B cell (primary cell): Measurements from ENCODE around the gene KCNJ6. TPM values are rescaled to one million over a fixed set of nuclear protein-coding genes. Genes with fewer than 3 reads are reported as not detected.

Experiments used
- ATAC-seq: fragments of 200-7000 bp; cut with Tn5 transposase; one replicate; pipeline ENCODE4 v1.10.0; 2021; ENCODE audit warnings: low read depth, mild to moderate bottlenecking, moderate number of reproducible peaks, moderate library complexity
- CTCF ChIA-PET: fragments of 350-600 bp; sonication (Branson Sonifier 250); formaldehyde crosslinking; loops from one replicate; lab custom pipeline; 2021; ENCODE audit warnings: antibody characterized with exemption, inconsistent platforms; lab: Charles Lee
- POLR2A ChIA-PET: fragments of 350-600 bp; sonication (Branson Sonifier 250); formaldehyde crosslinking; loops from one replicate; lab custom pipeline; 2021; ENCODE audit warnings: antibody characterized with exemption; lab: Charles Lee
- DNase-seq: peaks from one replicate; pipeline ENCODE4 v3.0.0; 2013
- H2AFZ ChIP-seq: 2 replicates; pipeline ENCODE4 v1.6.1; 2012; ENCODE audit warnings: mild to moderate bottlenecking, low read depth, low read length; ENCODE audit not compliant: insufficient read depth, poor library complexity, severe bottlenecking
- H3K27ac ChIP-seq, 2 donors: 1 replicate in 1 of 2; 2 replicates in 1 of 2; pipeline ENCODE4 v1.5.1; 2012 to 2013; ENCODE audit warnings: low read length in 2 of 2, mild to moderate bottlenecking in 2 of 2, moderate library complexity in 1 of 2
- H3K27me3 ChIP-seq, 4 experiments: fragments of 200-600 bp in 1 of 4; sonication (generic) in 1 of 4; replicated peaks in 1 of 4; 1 replicate in 2 of 4; 2 replicates in 2 of 4; pipeline versions ENCODE4 v1.6.1 to v1.7.0; 2013 to 2016; ENCODE audit warnings: low read length in 3 of 4, mild to moderate bottlenecking in 2 of 4, mixed read lengths in 1 of 4, moderate library complexity in 1 of 4; ENCODE audit not compliant: insufficient read depth in 4 of 4, control insufficient read depth in 3 of 4; ENCODE audit errors: control extremely low read depth in 1 of 4
- H3K36me3 ChIP-seq, 2 experiments: replicated peaks in 1 of 2; 1 replicate in 1 of 2; 2 replicates in 1 of 2; pipeline versions ENCODE4 v1.6.1 to v1.7.1; 2013; ENCODE audit warnings: low read length in 1 of 2; ENCODE audit not compliant: insufficient read depth in 2 of 2, control insufficient read depth in 1 of 2; ENCODE audit errors: control extremely low read depth in 1 of 2, extremely low read depth in 1 of 2
- H3K4me1 ChIP-seq, 2 donors: fragments of 200-600 bp in 1 of 2; sonication (generic) in 1 of 2; 1 replicate in 1 of 2; 2 replicates in 1 of 2; pipeline versions ENCODE4 v1.5.1 to v1.6.1; 2013 to 2017; ENCODE audit warnings: low read length in 2 of 2; ENCODE audit not compliant: control insufficient read depth in 2 of 2, insufficient read depth in 2 of 2
- H3K4me2 ChIP-seq: replicated peaks from 2 replicates; pipeline ENCODE3; 2012; ENCODE audit warnings: mild to moderate bottlenecking, low read depth, low read length; ENCODE audit not compliant: poor library complexity, severe bottlenecking
- H3K4me3 ChIP-seq, 5 experiments: fragments of 200-600 bp in 1 of 5; sonication (generic) in 1 of 5; 1 replicate in 3 of 5; 2 replicates in 2 of 5; pipeline versions ENCODE4 v1.5.1 to v1.7.0; 2011 to 2016; ENCODE audit warnings: low read length in 4 of 5, mild to moderate bottlenecking in 4 of 5, low read depth in 2 of 5, control low read depth in 1 of 5, moderate library complexity in 1 of 5; ENCODE audit not compliant: insufficient read depth in 1 of 5; ENCODE audit errors: control extremely low read depth in 1 of 5, extremely low read depth in 1 of 5
- H3K79me2 ChIP-seq: fragments of 200-600 bp; sonication (generic); one replicate; pipeline ENCODE4 v1.6.0; 2016; ENCODE audit warnings: low read length; ENCODE audit not compliant: control insufficient read depth, insufficient read depth
- H3K9ac ChIP-seq: fragments of 200-600 bp; sonication (generic); 2 replicates; pipeline ENCODE4 v1.6.1; 2017; ENCODE audit warnings: mild to moderate bottlenecking, low read length, moderate library complexity
- H3K9me3 ChIP-seq, 3 donors: one replicate each; pipeline versions ENCODE4 v1.6.1 to v1.7.1; 2013; ENCODE audit warnings: low read length in 2 of 3; ENCODE audit not compliant: control insufficient read depth in 2 of 3, insufficient read depth in 1 of 3; ENCODE audit errors: control extremely low read depth in 1 of 3
- H4K20me1 ChIP-seq: 2 replicates; pipeline ENCODE4 v1.6.0; 2012; ENCODE audit warnings: mild to moderate bottlenecking, low read length; ENCODE audit not compliant: insufficient read depth, control insufficient read depth, poor library complexity, severe bottlenecking
- H3K27ac Mint-ChIP-seq: one replicate; pipeline ENCODE4 v1.8.0; 2021; ENCODE audit warnings: mixed read lengths
- H3K27me3 Mint-ChIP-seq: one replicate; pipeline ENCODE4 v1.8.0; 2021; ENCODE audit warnings: mixed read lengths
- H3K4me1 Mint-ChIP-seq: one replicate; pipeline ENCODE4 v1.8.0; 2021; ENCODE audit warnings: mixed read lengths
- H3K4me3 Mint-ChIP-seq: one replicate; pipeline ENCODE4 v1.8.0; 2021; ENCODE audit warnings: mixed read lengths
- H3K9me3 Mint-ChIP-seq: one replicate; pipeline ENCODE4 v1.8.0; 2022; ENCODE audit warnings: mixed read lengths; ENCODE audit not compliant: insufficient read depth
- CTCF ChIP-seq: fragments of 200-600 bp; IDR thresholded peaks from one replicate; pipeline ENCODE4 v1.8.0; 2022; ENCODE audit warnings: antibody characterized with exemption, mild to moderate bottlenecking
- EZH2 ChIP-seq: IDR thresholded peaks from 2 replicates; pipeline ENCODE4 v1.6.1; 2012; ENCODE audit warnings: borderline replicate concordance, low read depth, mild to moderate bottlenecking, moderate library complexity, low read length; ENCODE audit not compliant: insufficient read depth, poor library complexity, severe bottlenecking
- WGBS: methylation state at CpG from one replicate; pipeline ENCODE4 v1.1.5; 2013; ENCODE audit warnings: missing lambda C conversion rate; ENCODE audit not compliant: insufficient coverage; 5-methylcytosine and 5-hydroxymethylcytosine counted together
- intact Hi-C: fragments of 100-400 bp; cut with micrococcal nuclease; formaldehyde crosslinking; loops from one replicate; pipeline ENCODE4 v1.10.0; 2022
- polyA plus RNA-seq: library from polyadenylated mRNA; depleted of rRNA; stranded (reverse); fragments of >200 nt; gene quantifications from 2 replicates; pipeline ENCODE4 v1.2.3, GENCODE V29; 2012
- total RNA-seq, 2 donors: library from RNA; stranded (reverse); fragments of 120-200 nt in 1 of 2; gene quantifications; 1 replicate in 1 of 2; 2 replicates in 1 of 2; pipeline versions ENCODE4 v1.2.3 to v1.2.4, GENCODE V29; 2013 to 2022

KCNJ6 gene
- total and polyA plus RNA-seq, 2 donors (not counting 1 experiment from before 2014, with no cell fraction given), result not detected

DNA sequence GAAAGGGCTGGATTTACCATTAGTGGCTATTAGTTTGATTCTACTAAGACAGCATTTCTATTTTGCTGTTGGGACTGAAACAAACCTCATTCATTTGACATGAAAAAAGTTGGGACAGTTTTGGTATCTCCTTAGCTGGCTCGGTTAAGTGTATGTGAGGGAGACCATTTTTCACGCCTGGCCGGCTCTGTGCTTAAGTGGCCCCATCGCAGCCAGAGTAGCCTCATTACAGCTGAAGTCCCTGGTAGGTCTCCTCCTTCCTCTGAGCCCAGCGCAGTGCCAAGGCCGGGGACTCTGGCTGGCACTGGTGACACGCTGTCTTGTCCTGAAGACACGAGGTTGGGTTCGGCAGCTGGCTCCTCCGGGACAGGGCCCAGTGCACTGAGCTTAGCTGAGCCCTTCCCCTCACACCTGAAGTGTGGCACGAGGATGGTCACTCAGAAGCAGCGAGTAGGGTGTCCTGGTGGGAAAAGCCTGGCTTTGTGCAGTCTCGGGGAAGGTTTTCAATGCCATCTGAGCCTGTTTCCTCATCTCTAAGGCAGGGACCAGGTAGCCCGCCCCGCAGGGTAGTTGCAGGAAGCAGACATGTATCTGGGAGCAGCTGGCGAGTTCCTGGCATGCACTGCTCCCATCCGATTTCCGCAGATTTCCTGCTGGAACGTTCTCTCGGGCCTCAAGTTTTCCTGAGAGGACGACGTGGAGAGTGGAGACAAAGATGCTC is 353.2 kb downstream of the KCNJ6 start:
- ATAC-seq (no peak), DNase-seq (no peak)
- Mint-ChIP-seq H3K27ac (peak overlapping the region; percentile 97), H3K4me3 (peak overlapping the region; percentile 97), H3K4me1 (peaks cover 20% of the 10 kb centered on the region), H3K9me3 (no peaks in the 10 kb centered on the region), H3K27me3 (peaks cover 3% of the 10 kb centered on the region)
- Histone ChIP-seq H2AFZ (peak overlapping the region; percentile 97), H3K79me2 (peaks cover 5% of the 10 kb centered on the region), H3K27me3 (no peaks in the 10 kb centered on the region), H3K4me2 (peak overlapping the region; percentile 82), H3K9me3 (peaks cover 0 to 4% (median 0%) of the 10 kb centered on the region in 3 donors), H3K27ac (peak overlapping the region; percentile 70 to 88), H3K9ac (peak overlapping the region; percentile 73), H4K20me1 (no peaks in the 10 kb centered on the region), H3K36me3 (no peaks in the 10 kb centered on the region), H3K4me3 (peak overlapping the region; percentile 61 to 91 (median 82)), H3K4me1 (peaks cover 10 to 19% of the 10 kb centered on the region in 2 donors)
- WGBS, result 48% methylated on average over 22 of the region's 22 CpGs
- TF ChIP-seq CTCF (no peak), EZH2 (no peak)
- intact Hi-C loops, result loop anchor here (2.0 to 10.0 kb wide), 4 partner anchors 48 to 1749 kb away; partner anchors contain the start of genes BRWD1, HLCS, PIGP and TTC3
- CTCF ChIA-PET, result interaction anchor here (0.7 to 1.9 kb wide), 4 partner anchors 99 to 586 kb away, joined by 3 to 7 read pairs (median 4); no protein-coding TSS in a partner anchor
- POLR2A ChIA-PET, result interaction anchor here (0.8 to 2.1 kb wide), 4 partner anchors 197 to 1825 kb away, joined by 3 to 15 read pairs (median 8); partner anchors contain the start of genes DYRK1A, HLCS and VPS26C
